GM10847 (cell line): ENCODE results near the gene SKIL.

Source experiments
- POLR2A ChIP-seq: IDR thresholded peaks from 2 replicates; pipeline ENCODE4 v1.6.1; 2011; ENCODE audit not compliant: insufficient read length; ENCODE audit errors: extremely low read depth

The SKIL gene

GRCh38 chr3:170441412-170441811, 83.9 kb downstream of the SKIL start:
- no peak for TF ChIP-seq POLR2A

DNA sequence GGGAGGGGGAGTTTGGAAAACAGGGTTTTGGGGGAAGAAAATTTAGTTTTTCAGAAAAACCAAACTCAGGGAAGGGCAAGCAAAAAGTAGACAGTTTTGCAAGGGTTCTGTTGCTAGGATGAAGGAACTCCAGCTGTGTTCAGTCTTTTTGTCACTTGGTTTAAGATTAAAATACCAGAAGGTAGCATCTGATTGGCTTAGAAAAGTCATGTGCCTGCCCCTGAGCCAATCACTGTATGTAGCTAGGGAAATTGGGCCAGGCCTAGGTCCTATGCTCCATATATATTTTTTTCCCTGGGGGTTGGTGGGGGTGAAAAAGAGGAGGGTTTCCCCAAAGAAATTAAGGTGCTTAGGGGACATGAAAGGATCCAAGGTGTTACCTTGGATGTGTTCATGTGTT, 85.4 kb downstream of the SKIL start:
- no peak for TF ChIP-seq POLR2A

DNA sequence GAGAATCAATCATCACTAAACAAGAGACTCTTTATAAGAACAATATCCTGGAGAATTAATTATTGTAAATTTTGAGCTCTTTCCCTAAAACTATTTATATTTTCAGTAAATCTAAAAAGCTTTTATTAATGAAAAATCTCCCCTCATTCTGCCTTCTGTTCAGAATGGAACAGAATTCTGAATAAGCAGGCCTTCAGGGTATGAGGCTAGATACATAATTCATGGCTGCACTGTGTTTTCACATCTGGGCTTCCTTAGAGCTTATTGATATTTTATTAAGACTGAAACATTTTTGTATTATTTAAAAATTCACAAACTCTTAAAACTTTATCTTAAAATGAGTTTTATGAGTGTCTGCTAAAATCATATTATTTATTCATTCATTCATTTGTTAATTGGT, 85.9 kb downstream of the SKIL start:
- TF ChIP-seq POLR2A, result no peak
